HepG2 (cell line): ENCODE results near the gene ATAD3C. TPM values are rescaled to one million over a fixed set of nuclear protein-coding genes. Genes with fewer than 3 reads are reported as not detected.

Experiments
- FOXK1 ChIP-seq: sonication (generic); formaldehyde crosslinking; IDR thresholded peaks from 2 replicates; pipeline ENCODE4 v1.4.0; 2020; ENCODE audit warnings: low read depth, missing genetic modification reagents, borderline replicate concordance
- GPN1 ChIP-seq: sonication (generic); formaldehyde crosslinking; IDR thresholded peaks from 2 replicates; pipeline ENCODE4 v1.5.1; 2020; ENCODE audit warnings: missing genetic modification reagents, borderline replicate concordance
- HHEX ChIP-seq: IDR thresholded peaks from 2 replicates; pipeline ENCODE4 v1.6.1; 2016; ENCODE audit warnings: control low read depth
- MED13 ChIP-seq: sonication (generic); formaldehyde crosslinking; IDR thresholded peaks from 2 replicates; pipeline ENCODE4 v1.5.0; 2020; ENCODE audit warnings: missing genetic modification reagents
- NBN ChIP-seq: fragments of 450-650 bp; conservative IDR thresholded peaks from 2 replicates; pipeline ENCODE4 v1.6.1; 2017
- NR2C2 ChIP-seq: sonication (generic); formaldehyde crosslinking; IDR thresholded peaks from 2 replicates; pipeline ENCODE4 v1.4.0; 2020; ENCODE audit warnings: missing genetic modification reagents, mild to moderate bottlenecking, moderate library complexity, borderline replicate concordance
- PRMT3 ChIP-seq: sonication (generic); formaldehyde crosslinking; IDR thresholded peaks from 2 replicates; pipeline ENCODE4 v1.8.1; 2022; ENCODE audit warnings: low read depth, mild to moderate bottlenecking, moderate library complexity, missing genetic modification reagents, borderline replicate concordance
- SNRNP70 ChIP-seq: fragments of 200-400 bp; formaldehyde crosslinking; IDR thresholded peaks from 2 replicates; pipeline ENCODE4 v1.6.1; 2017; ENCODE audit warnings: mild to moderate bottlenecking, low read depth, low read length, moderate library complexity
- SP1 ChIP-seq, 2 experiments: fragments of 450-650 bp in 1 of 2; sonication (generic) in 1 of 2; formaldehyde crosslinking in 1 of 2; IDR thresholded peaks; 2 replicates each; pipeline versions ENCODE4 v1.4.0 to v1.6.1; 2016 to 2020; ENCODE audit warnings: missing genetic modification reagents in 1 of 2
- TCF7L2 ChIP-seq: IDR thresholded peaks from 2 replicates; pipeline ENCODE4 v1.6.1; 2011; ENCODE audit warnings: mild to moderate bottlenecking, low read depth, low read length, moderate library complexity
- ZIK1 ChIP-seq: sonication (generic); formaldehyde crosslinking; IDR thresholded peaks from 2 replicates; pipeline ENCODE4 v1.5.0; 2020; ENCODE audit warnings: mild to moderate bottlenecking, low read depth, missing genetic modification reagents, borderline replicate concordance
- ZKSCAN8 ChIP-seq: IDR thresholded peaks from 2 replicates; pipeline ENCODE4 v1.6.1; 2016; ENCODE audit warnings: borderline replicate concordance, missing genetic modification reagents, missing compliant biosample characterization
- ZNF224 ChIP-seq: sonication (generic); formaldehyde crosslinking; IDR thresholded peaks from 2 replicates; pipeline ENCODE4 v1.5.0; 2020; ENCODE audit warnings: mild to moderate bottlenecking, missing genetic modification reagents
- ZNF292 ChIP-seq: sonication (generic); formaldehyde crosslinking; IDR thresholded peaks from 2 replicates; pipeline ENCODE4 v1.8.1; 2022; ENCODE audit warnings: mild to moderate bottlenecking, low read depth, missing genetic modification reagents, borderline replicate concordance
- ZNF350 ChIP-seq: sonication (generic); formaldehyde crosslinking; IDR thresholded peaks from 2 replicates; pipeline ENCODE4 v1.4.0; 2020; ENCODE audit warnings: mild to moderate bottlenecking, low read depth, missing genetic modification reagents, borderline replicate concordance
- ZNF441 ChIP-seq: sonication (generic); formaldehyde crosslinking; IDR thresholded peaks from 2 replicates; pipeline ENCODE4 v1.7.0; 2021; ENCODE audit warnings: missing genetic modification reagents, borderline replicate concordance
- ZNF616 ChIP-seq: sonication (generic); formaldehyde crosslinking; IDR thresholded peaks from 2 replicates; pipeline ENCODE4 v1.5.0; 2020; ENCODE audit warnings: low read depth, mild to moderate bottlenecking, missing genetic modification reagents
- ZNF674 ChIP-seq: sonication (generic); formaldehyde crosslinking; IDR thresholded peaks from 2 replicates; pipeline ENCODE4 v1.5.0; 2020; ENCODE audit warnings: low read depth, mild to moderate bottlenecking, missing genetic modification reagents
- ZNF878 ChIP-seq: sonication (generic); formaldehyde crosslinking; IDR thresholded peaks from 2 replicates; pipeline ENCODE4 v1.8.1; 2023; ENCODE audit warnings: mild to moderate bottlenecking, missing genetic modification reagents, moderate library complexity
- polyA plus RNA-seq, 8 experiments: library from polyadenylated mRNA; depleted of rRNA in 3 of 8; stranded (reverse) in 7 of 8; unstranded in 1 of 8; fragments of >200 nt; fragmentation: Illumina TruSeq in 4 of 8; extraction: Trizol in 4 of 8; gene quantifications; 2 replicates each; pipeline versions ENCODE4 v1.2.1 to v1.2.3, GENCODE V29; 2011 to 2016; ENCODE audit warnings: low read depth in 4 of 8, missing spikeins in 1 of 8, mixed read lengths in 1 of 8; ENCODE audit not compliant: insufficient read depth in 1 of 8
- total RNA-seq, 5 experiments: library from RNA; depleted of rRNA; stranded (reverse); fragments of >200 nt; fragmentation: Illumina TruSeq; extraction: Trizol; gene quantifications; 2 replicates each; pipeline ENCODE4 v1.2.3, GENCODE V29; 2016; ENCODE audit warnings: low read depth in 1 of 5
- TF ChIP-seq, protein P1 (sequence below): sonication (generic); formaldehyde crosslinking; IDR thresholded peaks from 2 replicates; pipeline ENCODE4 v1.5.0; 2020; ENCODE audit warnings: missing genetic modification reagents
- TF ChIP-seq, protein P2 (sequence below): sonication (generic); formaldehyde crosslinking; IDR thresholded peaks from 2 replicates; pipeline ENCODE4 v1.5.1; 2020; ENCODE audit warnings: missing genetic modification reagents, mild to moderate bottlenecking, borderline replicate concordance
- TF ChIP-seq, protein P3 (sequence below): sonication (generic); formaldehyde crosslinking; IDR thresholded peaks from 2 replicates; pipeline ENCODE4 v1.5.0; 2020; ENCODE audit warnings: missing genetic modification reagents, mild to moderate bottlenecking, borderline replicate concordance
- TF ChIP-seq, protein P4 (sequence below): sonication (generic); formaldehyde crosslinking; IDR thresholded peaks from 2 replicates; pipeline ENCODE4 v1.4.0; 2020; ENCODE audit warnings: missing genetic modification reagents; ENCODE audit errors: not compliant biosample characterization

The ATAD3C gene
- total and polyA plus RNA-seq, 2 of the 13 experiments (the other 11 are each of a cell fraction or from before 2014, with no cell fraction given): 2.4 to 3.2 TPM

DNA sequence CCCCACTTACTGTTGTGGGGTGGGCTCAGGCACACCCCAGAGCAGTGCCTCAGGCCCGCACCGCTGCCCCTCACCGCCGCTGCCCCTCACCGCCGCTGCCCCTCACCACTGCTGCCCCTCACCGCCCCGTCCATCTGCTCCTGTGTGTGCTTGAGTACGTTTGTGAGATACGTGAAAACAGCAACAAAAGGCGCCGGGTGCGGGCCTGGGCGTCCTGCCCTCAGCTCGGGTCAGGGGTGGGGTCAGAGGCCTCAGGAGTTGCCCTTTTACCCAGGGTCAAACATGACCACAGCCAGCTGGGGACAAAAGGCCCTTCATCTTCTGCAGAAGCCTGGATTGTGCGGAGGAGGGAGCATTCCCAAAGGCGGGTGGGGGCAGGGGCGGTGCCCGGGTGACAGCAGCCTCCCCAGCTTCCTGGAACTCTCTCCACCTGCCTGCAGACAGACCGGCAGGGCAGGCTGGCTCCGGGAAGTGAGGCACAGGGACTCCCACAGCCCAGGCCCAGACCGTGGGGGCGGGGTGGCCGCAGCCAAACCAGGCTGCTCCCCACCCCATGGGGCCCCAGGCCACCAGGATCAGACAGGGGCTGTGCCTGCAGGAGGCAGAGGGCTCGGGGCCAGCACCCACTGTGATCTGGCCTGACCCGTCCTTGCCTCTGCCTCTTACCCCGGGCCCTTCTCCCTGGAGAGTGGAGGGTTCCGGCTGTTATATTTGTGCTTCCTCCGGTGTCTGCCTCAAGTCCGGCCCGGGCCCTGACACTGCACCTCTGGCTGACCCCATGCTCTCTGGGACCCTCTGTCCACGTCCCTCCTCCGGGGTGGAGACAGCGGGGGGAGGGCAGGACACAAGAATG is 16.3 kb upstream of the ATAD3C start (continued):
- peak; percentile 96 for TF ChIP-seq NR2C2
- TF ChIP-seq ZNF350 (CRISPR knock-in tag): peak; percentile 77; the same call in 1 of the 2 replicates
- TF ChIP-seq SNRNP70: no peak
- no peak for TF ChIP-seq NBN
- TF ChIP-seq GPN1 (CRISPR knock-in tag): no peak
- TF ChIP-seq ZNF878 (CRISPR knock-in tag): no peak
- peak; percentile 67; the same call in 1 of the 2 replicates for TF ChIP-seq MED13 (CRISPR knock-in tag)
- TF ChIP-seq ZNF224: no peak
- TF ChIP-seq ZIK1 (CRISPR knock-in tag): peak; percentile 47; the same call in 1 of the 2 replicates
- TF ChIP-seq ZNF674: 0 out of 2 replicates have a peak, but pooled peaks have one; percentile 33
- TF ChIP-seq FOXK1: peak; percentile 78
- no peak for TF ChIP-seq TCF7L2
- TF ChIP-seq, protein P1, sequence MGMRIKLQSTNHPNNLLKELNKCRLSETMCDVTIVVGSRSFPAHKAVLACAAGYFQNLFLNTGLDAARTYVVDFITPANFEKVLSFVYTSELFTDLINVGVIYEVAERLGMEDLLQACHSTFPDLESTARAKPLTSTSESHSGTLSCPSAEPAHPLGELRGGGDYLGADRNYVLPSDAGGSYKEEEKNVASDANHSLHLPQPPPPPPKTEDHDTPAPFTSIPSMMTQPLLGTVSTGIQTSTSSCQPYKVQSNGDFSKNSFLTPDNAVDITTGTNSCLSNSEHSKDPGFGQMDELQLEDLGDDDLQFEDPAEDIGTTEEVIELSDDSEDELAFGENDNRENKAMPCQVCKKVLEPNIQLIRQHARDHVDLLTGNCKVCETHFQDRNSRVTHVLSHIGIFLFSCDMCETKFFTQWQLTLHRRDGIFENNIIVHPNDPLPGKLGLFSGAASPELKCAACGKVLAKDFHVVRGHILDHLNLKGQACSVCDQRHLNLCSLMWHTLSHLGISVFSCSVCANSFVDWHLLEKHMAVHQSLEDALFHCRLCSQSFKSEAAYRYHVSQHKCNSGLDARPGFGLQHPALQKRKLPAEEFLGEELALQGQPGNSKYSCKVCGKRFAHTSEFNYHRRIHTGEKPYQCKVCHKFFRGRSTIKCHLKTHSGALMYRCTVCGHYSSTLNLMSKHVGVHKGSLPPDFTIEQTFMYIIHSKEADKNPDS (CRISPR knock-in tag): peak; percentile 64; the same call in 1 of the 2 replicates
- TF ChIP-seq ZNF292 (CRISPR knock-in tag): peak; percentile 83; the same call in 1 of the 2 replicates
- TF ChIP-seq ZKSCAN8 (CRISPR knock-in tag): peak; percentile 80; the same call in 1 of the 2 replicates
- peak; percentile 56; the same call in 1 of the 2 replicates for TF ChIP-seq ZNF616 (CRISPR knock-in tag)
- TF ChIP-seq, protein P2, sequence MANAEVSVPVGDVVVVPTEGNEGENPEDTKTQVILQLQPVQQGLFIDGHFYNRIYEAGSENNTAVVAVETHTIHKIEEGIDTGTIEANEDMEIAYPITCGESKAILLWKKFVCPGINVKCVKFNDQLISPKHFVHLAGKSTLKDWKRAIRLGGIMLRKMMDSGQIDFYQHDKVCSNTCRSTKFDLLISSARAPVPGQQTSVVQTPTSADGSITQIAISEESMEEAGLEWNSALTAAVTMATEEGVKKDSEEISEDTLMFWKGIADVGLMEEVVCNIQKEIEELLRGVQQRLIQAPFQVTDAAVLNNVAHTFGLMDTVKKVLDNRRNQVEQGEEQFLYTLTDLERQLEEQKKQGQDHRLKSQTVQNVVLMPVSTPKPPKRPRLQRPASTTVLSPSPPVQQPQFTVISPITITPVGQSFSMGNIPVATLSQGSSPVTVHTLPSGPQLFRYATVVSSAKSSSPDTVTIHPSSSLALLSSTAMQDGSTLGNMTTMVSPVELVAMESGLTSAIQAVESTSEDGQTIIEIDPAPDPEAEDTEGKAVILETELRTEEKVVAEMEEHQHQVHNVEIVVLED (CRISPR knock-in tag): no peak; the same call in 1 of the 2 replicates
- TF ChIP-seq SP1 (IDR thresholded peaks at IDR 0.05): no peak
- TF ChIP-seq SP1 (CRISPR knock-in tag; IDR thresholded peaks at IDR 0.05): peak; percentile 53; the same call in 1 of the 2 replicates
- TF ChIP-seq, protein P3, sequence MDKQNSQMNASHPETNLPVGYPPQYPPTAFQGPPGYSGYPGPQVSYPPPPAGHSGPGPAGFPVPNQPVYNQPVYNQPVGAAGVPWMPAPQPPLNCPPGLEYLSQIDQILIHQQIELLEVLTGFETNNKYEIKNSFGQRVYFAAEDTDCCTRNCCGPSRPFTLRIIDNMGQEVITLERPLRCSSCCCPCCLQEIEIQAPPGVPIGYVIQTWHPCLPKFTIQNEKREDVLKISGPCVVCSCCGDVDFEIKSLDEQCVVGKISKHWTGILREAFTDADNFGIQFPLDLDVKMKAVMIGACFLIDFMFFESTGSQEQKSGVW (CRISPR knock-in tag): 0 out of 2 replicates have a peak, but pooled peaks have one; percentile 72
- TF ChIP-seq ZNF441 (CRISPR knock-in tag): peak; percentile 65; the same call in 1 of the 2 replicates
- no peak for TF ChIP-seq PRMT3 (CRISPR knock-in tag)
- TF ChIP-seq, protein P4, sequence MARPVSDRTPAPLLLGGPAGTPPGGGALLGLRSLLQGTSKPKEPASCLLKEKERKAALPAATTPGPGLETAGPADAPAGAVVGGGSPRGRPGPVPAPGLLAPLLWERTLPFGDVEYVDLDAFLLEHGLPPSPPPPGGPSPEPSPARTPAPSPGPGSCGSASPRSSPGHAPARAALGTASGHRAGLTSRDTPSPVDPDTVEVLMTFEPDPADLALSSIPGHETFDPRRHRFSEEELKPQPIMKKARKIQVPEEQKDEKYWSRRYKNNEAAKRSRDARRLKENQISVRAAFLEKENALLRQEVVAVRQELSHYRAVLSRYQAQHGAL: no peak
- no peak for TF ChIP-seq HHEX
